Ovary (tissue), 3 donors: ENCODE data around the gene HTN3.

ENCODE experiments used
- CTCF ChIP-seq, 3 donors: fragments of 450-650 bp in 2 of 3; fragments of 200-600 bp in 1 of 3; IDR thresholded peaks; one replicate each; pipeline versions ENCODE4 v1.5.1 to v1.8.0; 2016 to 2022; ENCODE audit warnings: antibody characterized with exemption in 3 of 3, mild to moderate bottlenecking in 1 of 3
- POLR2A ChIP-seq: fragments of 450-650 bp; IDR thresholded peaks from one replicate; pipeline ENCODE4 v1.6.1; 2017; ENCODE audit warnings: antibody characterized with exemption, mild to moderate bottlenecking, moderate library complexity
- donor health status: DM: no; HTN: no; CAD: no.

- no peak for TF ChIP-seq CTCF (IDR thresholded peaks at IDR 0.05)
- TF ChIP-seq POLR2A = no peak
Observed at GRCh38 chr4:70059149-70059548, 30.9 kb downstream of the HTN3 start.
